ENCODE measurements around the gene OR7G2. TPM values are rescaled to one million over a fixed set of nuclear protein-coding genes. Genes with fewer than 3 reads are reported as not detected.

Gene OR7G2
- total and polyA plus RNA-seq, 9 of the 15 experiments (the other 6 are each of a cell fraction or from before 2014, with no cell fraction given), result 0.20 TPM; not detected in 8

GRCh38 chr19:9109959-9110358 is 2.7 kb upstream of the OR7G2 start:
- no peaks in the 10 kb centered on the region for H3K79me2 ChIP-seq (ENCODE audit: control insufficient read depth, insufficient read depth, low read length)
- H3K36me3 ChIP-seq (ENCODE audit: control insufficient read depth, insufficient read depth, low read length), result no peaks in the 10 kb centered on the region
- no peak overlapping the region for H3K4me3 ChIP-seq
- H3K9me3 ChIP-seq (replicated peaks; ENCODE audit: control insufficient read depth, insufficient read depth, low read depth, low read length), result no peaks in the 10 kb centered on the region
- no peak overlapping the region for H3K27ac ChIP-seq (ENCODE audit: extremely low read depth, low read depth, low read length)
- H3K9me1 ChIP-seq (ENCODE audit: control insufficient read depth, insufficient read depth, low read length), result no peaks in the 10 kb centered on the region
- TF ChIP-seq ZEB2 (IDR thresholded peaks at IDR 0.05) (no peak), ZNF253 (CRISPR knock-in tag; conservative IDR thresholded peaks at IDR 0.05) (no peak)
- intact Hi-C loops (cut with micrococcal nuclease) (no loop called here), in situ Hi-C loops (cut with MboI) (no loop called here)
- no peak overlapping the region for H2AFZ ChIP-seq (ENCODE audit: low read depth, low read length)
- 0% methylated on average over 2 of the region's 2 CpGs for WGBS (ENCODE audit: insufficient coverage, low coverage, missing lambda C conversion rate)
- no TSS peak for BruUV-seq (replicated peaks)
- ChIA-PET POLR2A (no interaction called here), CTCF (ENCODE audit: low intra/inter-chr PET ratio) (no interaction called here)
- H3K4me1 ChIP-seq (replicated peaks in 1 of 2; ENCODE audit: control insufficient read depth in 2 of 2, insufficient read depth in 2 of 2, low read length in 2 of 2), result no peaks in the 10 kb centered on the region; a peak in 1 of 5 replicates
- no peak for DNase-seq (ENCODE audit: extremely low read depth in 1 of 4, low spot score in 3 of 4)
- no peak overlapping the region for H3K9ac ChIP-seq (ENCODE audit: insufficient read depth in 1 of 2, low read depth in 2 of 2, low read length in 2 of 2)
- FAIRE-seq, result no peak
- no peaks in the 10 kb centered on the region for H4K20me1 ChIP-seq (replicated peaks; ENCODE audit: control insufficient read depth, insufficient read depth, low read length)
- H3K27me3 ChIP-seq (ENCODE audit: control insufficient read depth in 2 of 2, insufficient read depth in 2 of 2, low read length in 2 of 2), result no peaks in the 10 kb centered on the region; a peak in 2 of 5 replicates
- ATAC-seq, result no peak
- H3K4me2 ChIP-seq (ENCODE audit: insufficient read depth, low read length), result no peak overlapping the region

GRCh38 chr19:9086761-9087160 is 20.5 kb downstream of the OR7G2 start, which contains the start of gene OR1M1:
Gene OR1M1 (plus strand): TSS chr19:9087061. CDS start chr19:9093245, 6,184 bp downstream.
- H3K36me3 ChIP-seq (ENCODE audit: control insufficient read depth, insufficient read depth, low read length), result no peaks in the 10 kb centered on the region
- H3K79me2 ChIP-seq (ENCODE audit: control insufficient read depth, insufficient read depth, low read length), result no peaks in the 10 kb centered on the region
- H2AFZ ChIP-seq (ENCODE audit: low read depth, low read length), result no peak within 1 kb of the TSS
- intact Hi-C loops (cut with micrococcal nuclease), result no loop called here
- no peak for DNase-seq (ENCODE audit: extremely low read depth in 1 of 4, low spot score in 3 of 4)
- H3K9me1 ChIP-seq (ENCODE audit: control insufficient read depth, insufficient read depth, low read length), result no peaks in the 10 kb centered on the region
- no peak within 1 kb of the TSS for H3K4me2 ChIP-seq (ENCODE audit: insufficient read depth, low read length)
- no peak for FAIRE-seq
- in situ Hi-C loops (cut with MboI), result loop anchor here (25.0 kb wide), 1 partner anchor 324 kb away; no protein-coding TSS in a partner anchor
- 4% methylated on average over 2 of the region's 2 CpGs for WGBS (ENCODE audit: insufficient coverage, low coverage, missing lambda C conversion rate)
- H3K27ac ChIP-seq (ENCODE audit: extremely low read depth, low read depth, low read length), result no peak within 1 kb of the TSS
- H3K27me3 ChIP-seq (ENCODE audit: control insufficient read depth in 2 of 2, insufficient read depth in 2 of 2, low read length in 2 of 2), result peaks cover 11 to 15% of the 10 kb centered on the region in 2 experiments; a peak in 4 of 5 replicates
- POLR2A ChIA-PET, result no interaction called here
- H3K4me3 ChIP-seq, result no peak within 1 kb of the TSS
- no peaks in the 10 kb centered on the region for H3K4me1 ChIP-seq (replicated peaks in 1 of 2; ENCODE audit: control insufficient read depth in 2 of 2, insufficient read depth in 2 of 2, low read length in 2 of 2)
- no peaks in the 10 kb centered on the region for H3K9me3 ChIP-seq (replicated peaks; ENCODE audit: control insufficient read depth, insufficient read depth, low read depth, low read length)
- CTCF ChIA-PET (ENCODE audit: low intra/inter-chr PET ratio), result no interaction called here
- no peaks in the 10 kb centered on the region for H4K20me1 ChIP-seq (replicated peaks; ENCODE audit: control insufficient read depth, insufficient read depth, low read length)
- ATAC-seq, result no peak
- no peak within 1 kb of the TSS for H3K9ac ChIP-seq (ENCODE audit: insufficient read depth in 1 of 2, low read depth in 2 of 2, low read length in 2 of 2)
- BruUV-seq (replicated peaks), result no TSS peak
- no peak for TF ChIP-seq RREB1 (CRISPR knock-in tag; IDR thresholded peaks at IDR 0.05)
- TF ChIP-seq ZNF436 (CRISPR knock-in tag; IDR thresholded peaks at IDR 0.05), result no peak
- TF ChIP-seq SNIP1 (IDR thresholded peaks at IDR 0.05; ENCODE audit: low read depth), result no peak
- TF ChIP-seq THRA (IDR thresholded peaks at IDR 0.05), result no peak
- no peak for TF ChIP-seq MAFG (tag; conservative IDR thresholded peaks at IDR 0.05)
- no peak for TF ChIP-seq ZNF146 (CRISPR knock-in tag; IDR thresholded peaks at IDR 0.05; ENCODE audit: unreplicated experiment)
- no peak for TF ChIP-seq NCOA6 (IDR thresholded peaks at IDR 0.05)
- TF ChIP-seq SREBF1 (IDR thresholded peaks at IDR 0.05; ENCODE audit: borderline replicate concordance, low read depth, low read length), result no peak
- TF ChIP-seq ZNF668 (CRISPR knock-in tag; IDR thresholded peaks at IDR 0.05), result no peak

All from K562 (cell line).